Measurements from ENCODE around the gene ATF1.

The ATF1 gene

DNA sequence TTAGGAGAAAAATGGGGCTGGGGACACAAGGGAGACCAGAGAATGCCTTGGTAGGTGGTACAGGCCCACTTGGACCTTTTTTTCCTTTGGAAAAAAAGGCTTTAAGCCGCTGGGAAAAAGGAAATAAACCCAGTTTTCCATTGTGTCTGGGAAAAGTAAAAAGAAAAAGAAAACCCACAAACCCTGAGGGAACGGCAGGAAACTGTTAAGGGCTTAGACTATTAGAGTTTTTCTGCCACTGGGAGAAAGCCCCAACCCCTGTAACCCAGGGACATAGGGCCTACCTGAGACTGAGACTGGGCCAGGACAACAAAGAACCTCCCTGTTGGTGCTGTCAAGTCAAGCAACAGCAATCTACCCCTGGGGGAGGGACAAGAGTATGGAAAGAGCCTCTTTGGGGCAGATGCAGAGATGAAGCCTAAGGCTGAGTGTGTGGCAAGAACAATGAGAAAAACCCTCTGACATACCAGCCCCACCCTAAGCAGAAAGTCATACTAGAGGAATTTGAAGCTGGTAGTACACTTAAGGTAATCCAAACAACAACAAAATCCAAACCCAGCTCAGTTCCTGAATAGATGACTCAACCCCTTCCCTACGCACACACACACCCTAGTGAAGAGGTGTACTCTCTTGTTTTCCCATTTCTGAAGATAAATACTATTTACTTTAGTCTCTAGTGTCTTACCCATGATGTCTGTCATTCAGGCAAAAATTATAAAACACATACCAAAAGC is 22.8 kb downstream of the ATF1 start:
- in situ Hi-C loops (cut with MboI; ENCODE audit: low sequenced_read_pairs, unreplicated experiment) = no loop called here
- TF ChIP-seq CTCF (IDR thresholded peaks at IDR 0.05; ENCODE audit: borderline replicate concordance, control extremely low read depth, extremely low read depth, insufficient read depth, missing control alignments) = no peak
- no peak for DNase-seq (ENCODE audit: low spot score)

DNA sequence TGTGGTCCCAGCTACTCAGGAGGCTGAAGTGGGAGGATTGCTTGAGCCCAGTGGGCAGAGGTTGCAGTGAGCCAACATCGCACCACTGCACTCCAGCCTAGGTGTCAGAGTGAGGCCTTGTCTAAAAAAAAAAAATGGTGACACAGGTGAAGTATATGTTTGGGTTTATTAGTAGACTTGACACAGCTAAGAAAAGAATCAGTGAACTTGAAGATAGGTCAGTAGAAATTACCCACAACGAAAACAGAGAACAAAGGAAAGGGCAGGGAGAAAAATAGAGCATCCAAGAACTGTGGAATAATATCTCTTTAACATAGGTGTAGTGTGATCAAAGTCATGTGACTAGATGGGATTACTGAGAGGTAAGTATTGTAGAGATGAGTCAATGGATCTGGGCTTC is 23.7 kb downstream of the ATF1 start:
- DNase-seq (ENCODE audit: low spot score) = no peak
- no peak for TF ChIP-seq CTCF (IDR thresholded peaks at IDR 0.05; ENCODE audit: borderline replicate concordance, control extremely low read depth, extremely low read depth, insufficient read depth, missing control alignments)
- in situ Hi-C loops (cut with MboI; ENCODE audit: low sequenced_read_pairs, unreplicated experiment) = no loop called here

DNA sequence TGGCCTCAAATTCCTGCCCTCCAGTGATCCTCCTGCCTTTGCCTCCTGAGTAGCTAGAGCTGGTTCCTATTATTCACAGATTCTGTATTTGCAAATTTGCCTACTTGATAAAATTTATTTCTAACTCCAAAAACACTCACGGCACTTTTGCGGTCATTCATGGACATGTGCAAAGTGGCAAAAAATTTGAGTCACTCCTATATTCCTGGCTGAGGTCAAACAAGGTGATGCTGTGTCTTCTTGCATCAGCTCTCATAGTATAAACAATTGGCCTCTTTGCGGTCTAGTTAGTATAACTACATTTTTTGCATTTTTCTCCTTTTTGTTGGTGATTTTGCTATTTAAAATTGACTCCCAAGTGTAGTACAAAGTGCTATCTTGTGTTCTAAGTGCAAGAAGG is 24.7 kb downstream of the ATF1 start:
- DNase-seq (ENCODE audit: low spot score) = no peak
- TF ChIP-seq CTCF (IDR thresholded peaks at IDR 0.05; ENCODE audit: borderline replicate concordance, control extremely low read depth, extremely low read depth, insufficient read depth, missing control alignments) = no peak
- in situ Hi-C loops (cut with MboI; ENCODE audit: low sequenced_read_pairs, unreplicated experiment) = no loop called here

DNA sequence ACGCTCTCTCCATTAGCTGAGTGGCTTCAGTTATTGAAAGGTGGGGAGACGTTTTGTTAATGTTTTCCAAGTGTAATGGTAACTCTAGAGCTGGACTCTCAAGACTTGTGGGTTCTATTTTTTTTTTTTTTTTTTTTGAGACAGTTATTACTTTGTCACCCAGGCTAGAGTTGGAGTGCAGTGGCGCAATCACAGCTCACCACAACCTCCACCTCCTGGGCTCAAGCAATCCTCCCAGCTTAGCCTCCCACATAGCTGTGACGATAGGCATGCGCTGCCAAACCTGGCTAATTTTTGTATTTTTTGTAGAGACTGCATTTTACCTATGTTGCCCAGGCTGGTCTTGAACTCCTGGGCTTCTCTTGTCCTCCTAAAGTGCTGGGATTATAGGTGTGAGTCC is 26.2 kb downstream of the ATF1 start:
- TF ChIP-seq CTCF (IDR thresholded peaks at IDR 0.05; ENCODE audit: borderline replicate concordance, control extremely low read depth, extremely low read depth, insufficient read depth, missing control alignments) = no peak
- DNase-seq (ENCODE audit: low spot score) = no peak
- in situ Hi-C loops (cut with MboI; ENCODE audit: low sequenced_read_pairs, unreplicated experiment) = no loop called here

DNA sequence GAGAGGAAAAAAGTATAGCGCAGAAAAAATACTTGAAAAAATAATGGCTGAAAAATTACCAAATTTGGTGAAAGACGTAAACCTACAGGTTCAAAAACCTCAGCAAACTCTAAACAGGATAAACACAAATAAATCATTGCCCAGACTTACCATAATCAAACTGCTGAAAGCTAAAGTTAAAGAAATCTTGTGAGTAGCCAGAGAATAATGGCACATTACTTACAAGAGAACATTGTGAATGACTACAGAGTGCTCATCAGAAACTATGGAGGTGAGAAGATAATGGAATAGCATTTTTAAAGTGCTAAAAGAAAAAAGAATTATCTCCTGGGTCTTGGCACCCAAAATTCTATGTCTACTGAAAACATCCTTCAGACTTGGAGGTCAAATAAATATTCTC is 36.0 kb downstream of the ATF1 start:
- in situ Hi-C loops (cut with MboI; ENCODE audit: low sequenced_read_pairs, unreplicated experiment) = no loop called here
- no peak for DNase-seq (ENCODE audit: low spot score)
- no peak for TF ChIP-seq CTCF (IDR thresholded peaks at IDR 0.05; ENCODE audit: borderline replicate concordance, control extremely low read depth, extremely low read depth, insufficient read depth, missing control alignments)

DNA sequence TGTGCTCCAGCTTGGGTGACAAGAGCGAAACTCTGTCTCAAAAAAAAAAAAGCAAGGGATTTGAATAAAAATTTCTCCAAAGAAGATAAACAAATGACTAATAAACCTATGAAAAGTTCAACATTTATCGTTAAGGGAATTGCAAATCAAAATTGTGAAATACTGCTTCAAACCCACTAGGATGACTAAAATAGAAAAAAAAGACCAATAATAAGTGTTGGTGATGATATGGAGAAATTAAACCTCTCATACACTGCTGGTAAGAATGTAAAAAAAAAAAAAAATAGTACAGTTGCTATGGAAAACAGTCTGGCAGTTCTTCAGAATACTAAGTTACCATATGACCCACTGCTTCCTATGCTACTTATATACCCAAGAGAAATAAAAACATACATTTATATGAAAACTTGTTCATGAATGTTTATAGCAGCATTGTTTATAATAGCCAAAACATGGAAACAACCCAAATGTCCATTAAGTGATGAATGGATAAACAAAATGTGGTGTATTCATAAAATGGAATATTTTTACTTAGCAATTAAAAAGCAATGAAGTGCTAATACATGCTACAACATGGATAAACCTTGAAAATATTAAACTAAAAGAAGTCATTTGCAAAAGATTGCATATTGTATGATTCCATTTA is 39.5 kb downstream of the ATF1 start:
- no peak for TF ChIP-seq CTCF (IDR thresholded peaks at IDR 0.05; ENCODE audit: borderline replicate concordance, control extremely low read depth, extremely low read depth, insufficient read depth, missing control alignments)
- no peak for DNase-seq (ENCODE audit: low spot score)
- in situ Hi-C loops (cut with MboI; ENCODE audit: low sequenced_read_pairs, unreplicated experiment) = no loop called here
